Measurements from ENCODE around the gene PPARA.

DNA sequence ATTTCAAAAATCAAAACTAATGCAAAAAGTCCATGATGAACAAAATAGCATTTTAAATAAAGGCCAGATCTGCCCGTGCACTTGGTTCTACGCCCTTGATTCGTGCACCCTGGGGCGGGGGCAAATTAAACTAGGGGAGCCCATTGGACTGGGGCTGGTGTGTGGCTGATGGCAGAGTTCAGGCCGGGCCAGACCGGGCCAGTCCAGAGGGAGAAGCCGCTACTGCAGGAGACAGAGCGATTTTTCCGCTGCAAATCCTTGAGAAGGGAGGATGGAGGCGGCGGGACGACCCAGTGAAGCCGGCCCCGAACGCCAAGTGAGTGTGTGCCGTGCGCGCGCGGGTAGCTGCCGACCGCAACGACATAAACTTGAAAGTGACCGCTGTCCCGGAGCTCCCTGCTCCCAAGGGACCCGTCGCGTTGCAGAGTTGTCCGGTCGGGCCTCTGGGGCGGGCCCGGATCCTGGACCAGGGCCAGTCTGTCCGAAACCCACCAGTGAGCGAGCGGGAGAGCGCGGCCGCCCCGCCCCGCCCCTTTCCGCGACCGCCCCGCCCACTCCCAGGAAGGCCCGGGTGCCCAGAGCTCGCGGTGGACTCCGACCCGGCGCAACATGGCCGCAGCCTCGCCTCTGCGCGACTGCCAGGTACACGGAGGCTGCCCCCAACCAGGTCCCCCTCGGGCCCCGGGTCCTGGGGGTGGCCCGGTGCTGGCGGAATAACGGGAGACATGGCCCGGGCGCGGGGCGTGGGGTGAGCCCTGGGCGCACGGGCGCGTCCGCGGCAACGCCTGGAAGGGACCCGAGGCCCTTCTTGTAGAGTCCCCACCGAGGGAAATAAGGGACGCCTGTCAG lies 117.3 kb downstream of the PPARA start, which contains the start of gene TTC38:
- TF ChIP-seq, protein P1, sequence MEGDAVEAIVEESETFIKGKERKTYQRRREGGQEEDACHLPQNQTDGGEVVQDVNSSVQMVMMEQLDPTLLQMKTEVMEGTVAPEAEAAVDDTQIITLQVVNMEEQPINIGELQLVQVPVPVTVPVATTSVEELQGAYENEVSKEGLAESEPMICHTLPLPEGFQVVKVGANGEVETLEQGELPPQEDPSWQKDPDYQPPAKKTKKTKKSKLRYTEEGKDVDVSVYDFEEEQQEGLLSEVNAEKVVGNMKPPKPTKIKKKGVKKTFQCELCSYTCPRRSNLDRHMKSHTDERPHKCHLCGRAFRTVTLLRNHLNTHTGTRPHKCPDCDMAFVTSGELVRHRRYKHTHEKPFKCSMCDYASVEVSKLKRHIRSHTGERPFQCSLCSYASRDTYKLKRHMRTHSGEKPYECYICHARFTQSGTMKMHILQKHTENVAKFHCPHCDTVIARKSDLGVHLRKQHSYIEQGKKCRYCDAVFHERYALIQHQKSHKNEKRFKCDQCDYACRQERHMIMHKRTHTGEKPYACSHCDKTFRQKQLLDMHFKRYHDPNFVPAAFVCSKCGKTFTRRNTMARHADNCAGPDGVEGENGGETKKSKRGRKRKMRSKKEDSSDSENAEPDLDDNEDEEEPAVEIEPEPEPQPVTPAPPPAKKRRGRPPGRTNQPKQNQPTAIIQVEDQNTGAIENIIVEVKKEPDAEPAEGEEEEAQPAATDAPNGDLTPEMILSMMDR (conservative IDR thresholded peaks at IDR 0.05; ENCODE audit: low read depth in 2 of 2): no peak
- TF ChIP-seq NANOG (IDR thresholded peaks at IDR 0.05; ENCODE audit: borderline replicate concordance) (no peak), STAT1 (IDR thresholded peaks at IDR 0.05; ENCODE audit: unreplicated experiment) (no peak), EZH2 (IDR thresholded peaks at IDR 0.05; ENCODE audit: low read depth, unreplicated experiment) (no peak), EZH2phosphoT487 (IDR thresholded peaks at IDR 0.05; ENCODE audit: unreplicated experiment) (no peak)
- TF ChIP-seq, protein P2, sequence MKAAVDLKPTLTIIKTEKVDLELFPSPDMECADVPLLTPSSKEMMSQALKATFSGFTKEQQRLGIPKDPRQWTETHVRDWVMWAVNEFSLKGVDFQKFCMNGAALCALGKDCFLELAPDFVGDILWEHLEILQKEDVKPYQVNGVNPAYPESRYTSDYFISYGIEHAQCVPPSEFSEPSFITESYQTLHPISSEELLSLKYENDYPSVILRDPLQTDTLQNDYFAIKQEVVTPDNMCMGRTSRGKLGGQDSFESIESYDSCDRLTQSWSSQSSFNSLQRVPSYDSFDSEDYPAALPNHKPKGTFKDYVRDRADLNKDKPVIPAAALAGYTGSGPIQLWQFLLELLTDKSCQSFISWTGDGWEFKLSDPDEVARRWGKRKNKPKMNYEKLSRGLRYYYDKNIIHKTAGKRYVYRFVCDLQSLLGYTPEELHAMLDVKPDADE (IDR thresholded peaks at IDR 0.05): 0 out of 2 replicates have a peak, but pooled peaks have one; percentile 29

All from GM23338 (cell line).